A549 treated with AZD9567 at 1 μM for 4 hours (cell line): ENCODE measurements around the gene SYTL3. TPM values are rescaled to one million over a fixed set of nuclear protein-coding genes. Genes with fewer than 3 reads are reported as not detected.

Source experiments
- total RNA-seq: library from RNA; stranded (reverse); fragments of 200-300 nt; extraction: Qiagen RNA extraction; gene quantifications from 5 replicates; pipeline ENCODE4 v1.2.3, GENCODE V29; 2022; ENCODE audit not compliant: insufficient read depth

The SYTL3 gene
- 1.2 to 1.4 TPM (median 1.3 TPM) in 4 of 5 replicates, not detected in the other for total RNA-seq

GRCh38 chr6:158649289-158650143 is at the start of gene SYTL3:
TSS of gene SYTL3 (plus strand) at chr6:158650054. CDS start at chr6:158663269, 13,215 bp downstream.

GRCh38 chr6:158644231-158645063 is 5.4 kb upstream of the SYTL3 start, which contains the start of gene DYNLT1:
TSS of gene DYNLT1 (minus strand) at chr6:158644743. CDS start at chr6:158644708, 35 bp downstream.

Other genes starting within 250 kb of the SYTL3 start
- gene TMEM181, start 90.0 kb upstream of the SYTL3 start, total RNA-seq = 11.9 to 15.5 TPM (median 14.5 TPM) in 5 replicates
- gene DYNLT1, start 5.3 kb upstream of the SYTL3 start, total RNA-seq = 112 to 133 TPM (median 114 TPM) in 5 replicates
- 369 to 471 TPM (median 396 TPM) in 5 replicates for gene EZR, start 169.3 kb downstream of the SYTL3 start, total RNA-seq